Activated T-helper 2 cell treated with anti-CD3 and anti-CD28 coated beads, Interferon-gamma antibody, Interleukin-2, Interleukin-4, amounts not matched to agents 10 μg/mL and 5 μg/mL and 100 μg/mL, durations not matched to agents 14 hours and 24 hours and 36 hours (primary cell): ENCODE results near the gene CD244. TPM values are rescaled to one million over a fixed set of nuclear protein-coding genes. Genes with fewer than 3 reads are reported as not detected.

Source experiments
- DNase-seq: peaks from one replicate; pipeline ENCODE4 v3.0.0; 2021; ENCODE audit warnings: low spot score
- H3K27ac Mint-ChIP-seq: one replicate; pipeline ENCODE4 v1.8.0; 2021; ENCODE audit warnings: mixed read lengths
- H3K27me3 Mint-ChIP-seq: one replicate; pipeline ENCODE4 v1.8.0; 2021; ENCODE audit warnings: low read depth, mixed read lengths
- H3K36me3 Mint-ChIP-seq: one replicate; pipeline ENCODE4 v1.8.0; 2021; ENCODE audit warnings: low read depth, mixed read lengths
- H3K4me1 Mint-ChIP-seq: one replicate; pipeline ENCODE4 v1.8.0; 2021; ENCODE audit warnings: low read depth, mixed read lengths
- H3K4me3 Mint-ChIP-seq: one replicate; pipeline ENCODE4 v1.8.0; 2021; ENCODE audit warnings: low read depth, mild to moderate bottlenecking, moderate library complexity, mixed read lengths
- H3K9me3 Mint-ChIP-seq: one replicate; pipeline ENCODE4 v1.8.0; 2021; ENCODE audit warnings: mixed read lengths
- intact Hi-C: fragments of 100-400 bp; cut with micrococcal nuclease; formaldehyde crosslinking; loops from one replicate; pipeline ENCODE4 v1.15.1; 2023
- total RNA-seq: library from RNA; stranded (reverse); gene quantifications from 2 replicates; pipeline ENCODE4 v1.2.3, GENCODE V29; 2022

The CD244 gene
- total RNA-seq, 1 donor from 2014 or later, result 0.32 TPM

GRCh38 chr1:160814316-160814715 lies 48.4 kb downstream of the CD244 start:
- intact Hi-C loops, result no loop called here
- H3K36me3 Mint-ChIP-seq, result peaks cover 29% of the 10 kb centered on the region
- DNase-seq, result no peak
- H3K4me3 Mint-ChIP-seq, result no peak overlapping the region
- no peaks in the 10 kb centered on the region for H3K27me3 Mint-ChIP-seq
- no peaks in the 10 kb centered on the region for H3K9me3 Mint-ChIP-seq
- H3K27ac Mint-ChIP-seq, result no peak overlapping the region
- peaks cover 4% of the 10 kb centered on the region for H3K4me1 Mint-ChIP-seq

GRCh38 chr1:160813215-160813614 lies 49.5 kb downstream of the CD244 start:
- no peaks in the 10 kb centered on the region for H3K27me3 Mint-ChIP-seq
- no peak for DNase-seq
- peaks cover 4% of the 10 kb centered on the region for H3K4me1 Mint-ChIP-seq
- peaks cover 26% of the 10 kb centered on the region for H3K36me3 Mint-ChIP-seq
- H3K9me3 Mint-ChIP-seq, result no peaks in the 10 kb centered on the region
- no peak overlapping the region for H3K4me3 Mint-ChIP-seq
- no peak overlapping the region for H3K27ac Mint-ChIP-seq
- intact Hi-C loops, result no loop called here

- peaks cover 14% of the 10 kb centered on the region for H3K9me3 Mint-ChIP-seq
- H3K4me3 Mint-ChIP-seq, result no peak overlapping the region
- H3K27me3 Mint-ChIP-seq, result no peaks in the 10 kb centered on the region
- no peak overlapping the region for H3K27ac Mint-ChIP-seq
- peaks cover 8% of the 10 kb centered on the region for H3K4me1 Mint-ChIP-seq
- DNase-seq, result no peak
- intact Hi-C loops, result no loop called here
- H3K36me3 Mint-ChIP-seq, result peaks cover 40% of the 10 kb centered on the region
These were observed 51.5 kb downstream of the CD244 start for GRCh38 chr1:160811147-160811546.

GRCh38 chr1:160810486-160810885 lies 52.2 kb downstream of the CD244 start:
- Mint-ChIP-seq H3K9me3 (peaks cover 21% of the 10 kb centered on the region), H3K27ac (no peak overlapping the region), H3K27me3 (no peaks in the 10 kb centered on the region), H3K4me3 (no peak overlapping the region), H3K4me1 (peaks cover 8% of the 10 kb centered on the region), H3K36me3 (peaks cover 47% of the 10 kb centered on the region)
- no peak for DNase-seq
- intact Hi-C loops, result no loop called here

GRCh38 chr1:160808289-160808688 lies 54.4 kb downstream of the CD244 start:
- H3K27me3 Mint-ChIP-seq, result peaks cover 12% of the 10 kb centered on the region
- peaks cover 61% of the 10 kb centered on the region for H3K36me3 Mint-ChIP-seq

GRCh38 chr1:160807738-160808137 lies 54.9 kb downstream of the CD244 start:
- no peak for DNase-seq
- H3K27me3 Mint-ChIP-seq, result peaks cover 12% of the 10 kb centered on the region
- H3K4me3 Mint-ChIP-seq, result no peak overlapping the region
- intact Hi-C loops, result no loop called here
- peaks cover 37% of the 10 kb centered on the region for H3K9me3 Mint-ChIP-seq
- peaks cover 61% of the 10 kb centered on the region for H3K36me3 Mint-ChIP-seq
- peaks cover 6% of the 10 kb centered on the region for H3K4me1 Mint-ChIP-seq
- no peak overlapping the region for H3K27ac Mint-ChIP-seq

More at GRCh38 chr1:160808289-160808688, 54.4 kb downstream of the CD244 start:
- Mint-ChIP-seq H3K9me3 (peaks cover 37% of the 10 kb centered on the region), H3K4me3 (no peak overlapping the region), H3K27ac (no peak overlapping the region), H3K4me1 (peaks cover 10% of the 10 kb centered on the region)
- intact Hi-C loops, result no loop called here
- no peak for DNase-seq

- Mint-ChIP-seq H3K4me1 (peaks cover 6% of the 10 kb centered on the region), H3K4me3 (no peak overlapping the region), H3K36me3 (peaks cover 64% of the 10 kb centered on the region), H3K9me3 (peaks cover 37% of the 10 kb centered on the region), H3K27ac (no peak overlapping the region), H3K27me3 (peaks cover 12% of the 10 kb centered on the region)
- no peak for DNase-seq
- intact Hi-C loops, result no loop called here
These were observed 55.4 kb downstream of the CD244 start for GRCh38 chr1:160807247-160807646.

- Mint-ChIP-seq H3K9me3 (peaks cover 37% of the 10 kb centered on the region), H3K4me3 (no peak overlapping the region), H3K27ac (no peak overlapping the region), H3K36me3 (peaks cover 62% of the 10 kb centered on the region), H3K27me3 (peaks cover 12% of the 10 kb centered on the region), H3K4me1 (peaks cover 6% of the 10 kb centered on the region)
- DNase-seq, result no peak
- intact Hi-C loops, result no loop called here
These were observed 55.9 kb downstream of the CD244 start for GRCh38 chr1:160806784-160807183.

GRCh38 chr1:160806109-160806665 lies 56.5 kb downstream of the CD244 start:
- intact Hi-C loops, result no loop called here
- Mint-ChIP-seq H3K9me3 (peaks cover 37% of the 10 kb centered on the region), H3K27me3 (peaks cover 12% of the 10 kb centered on the region), H3K27ac (no peak overlapping the region), H3K4me1 (peaks cover 10% of the 10 kb centered on the region), H3K4me3 (no peak overlapping the region), H3K36me3 (peaks cover 61% of the 10 kb centered on the region)
- DNase-seq, result no peak

GRCh38 chr1:160801836-160802580 lies 60.7 kb downstream of the CD244 start:
- peaks cover 53% of the 10 kb centered on the region for H3K36me3 Mint-ChIP-seq
- peaks cover 12% of the 10 kb centered on the region for H3K27me3 Mint-ChIP-seq
- H3K4me3 Mint-ChIP-seq, result no peak overlapping the region
- H3K27ac Mint-ChIP-seq, result no peak overlapping the region
- peaks cover 31% of the 10 kb centered on the region for H3K9me3 Mint-ChIP-seq
- intact Hi-C loops, result loop anchor here (2.0 kb wide), 1 partner anchor 35 kb away; no protein-coding TSS in a partner anchor
- DNase-seq, result no peak
- peaks cover 48% of the 10 kb centered on the region for H3K4me1 Mint-ChIP-seq

GRCh38 chr1:160800645-160801408 lies 61.9 kb downstream of the CD244 start:
- no peak for DNase-seq
- peak overlapping the region; percentile 62 for H3K4me3 Mint-ChIP-seq
- intact Hi-C loops, result loop anchor here (2.0 kb wide), 1 partner anchor 36 kb away; no protein-coding TSS in a partner anchor
- peaks cover 42% of the 10 kb centered on the region for H3K36me3 Mint-ChIP-seq
- H3K9me3 Mint-ChIP-seq, result peaks cover 19% of the 10 kb centered on the region
- H3K27ac Mint-ChIP-seq, result peak overlapping the region; percentile 35
- H3K4me1 Mint-ChIP-seq, result peaks cover 57% of the 10 kb centered on the region
- peaks cover 12% of the 10 kb centered on the region for H3K27me3 Mint-ChIP-seq

- intact Hi-C loops, result loop anchor here (2.0 kb wide), 1 partner anchor 37 kb away; no protein-coding TSS in a partner anchor
- peaks cover 63% of the 10 kb centered on the region for H3K4me1 Mint-ChIP-seq
- peaks cover 12% of the 10 kb centered on the region for H3K27me3 Mint-ChIP-seq
- H3K36me3 Mint-ChIP-seq, result peaks cover 36% of the 10 kb centered on the region
- H3K9me3 Mint-ChIP-seq, result peaks cover 12% of the 10 kb centered on the region
- no peak for DNase-seq
- peak overlapping the region; percentile 15 for H3K4me3 Mint-ChIP-seq
- H3K27ac Mint-ChIP-seq, result no peak overlapping the region
These were observed 62.5 kb downstream of the CD244 start for GRCh38 chr1:160800142-160800541.
